Left renal cortex interstitium (tissue), 4 donors: ENCODE results near the gene TDRD3. TPM values are rescaled to one million over a fixed set of nuclear protein-coding genes. Genes with fewer than 3 reads are reported as not detected.
"Not testable (repeated sequence)": the region's sequence is repeated elsewhere in the genome, so short reads cannot be mapped to it uniquely, and the experiment has no call there.

Experiments used
- DNase-seq, 4 donors: peaks; one replicate each; pipeline ENCODE4 v3.0.0-alpha.2; 2013; ENCODE audit warnings: low read depth in 4 of 4, low spot score in 2 of 4, missing footprints in 1 of 4
- polyA plus RNA-seq, 4 donors: library from polyadenylated mRNA; unstranded; fragments of 120-200 nt; gene quantifications; one replicate each; pipeline ENCODE4 v1.2.1, GENCODE V29; 2013; ENCODE audit not compliant: insufficient read length in 4 of 4

Gene TDRD3
- polyA plus RNA-seq, 4 donors: 33.4 to 39.1 (median 35.7) TPM

- DNase-seq: peak in 2 of 4 donors; percentile 45 to 75
Measured at GRCh38 chr13:60398379-60398891, 1.4 kb downstream of the TDRD3 start.

GRCh38 chr13:60398907-60399589 lies 2.0 kb downstream of the TDRD3 start:
- peak in 1 of 4 donors; percentile 21 for DNase-seq

- DNase-seq: no peak
Measured at GRCh38 chr13:60402022-60402421, 5.0 kb downstream of the TDRD3 start.

GRCh38 chr13:60407095-60407494 lies 10.1 kb downstream of the TDRD3 start:
- DNase-seq: no peak

GRCh38 chr13:60407852-60408251 lies 10.8 kb downstream of the TDRD3 start:
- DNase-seq: not testable (repeated sequence)

GRCh38 chr13:60409574-60410292 lies 12.7 kb downstream of the TDRD3 start:
- DNase-seq: not testable (repeated sequence)

- DNase-seq: no peak
Measured at GRCh38 chr13:60410299-60410698, 13.3 kb downstream of the TDRD3 start.

- no peak for DNase-seq
Measured at GRCh38 chr13:60411464-60411863, 14.4 kb downstream of the TDRD3 start.

GRCh38 chr13:60411983-60412382 lies 15.0 kb downstream of the TDRD3 start:
- no peak for DNase-seq

- no peak for DNase-seq
Measured at GRCh38 chr13:60412909-60413616, 16.0 kb downstream of the TDRD3 start.

GRCh38 chr13:60414177-60414576 lies 17.2 kb downstream of the TDRD3 start:
- no peak for DNase-seq

- no peak for DNase-seq
Measured at GRCh38 chr13:60417734-60418133, 20.7 kb downstream of the TDRD3 start.

- no peak for DNase-seq
Measured at GRCh38 chr13:60418954-60419353, 21.9 kb downstream of the TDRD3 start.

- DNase-seq: no peak
Measured at GRCh38 chr13:60425332-60425731, 28.3 kb downstream of the TDRD3 start.

- no peak for DNase-seq
Measured at GRCh38 chr13:60426075-60426474, 29.1 kb downstream of the TDRD3 start.

GRCh38 chr13:60427285-60427684 lies 30.3 kb downstream of the TDRD3 start:
- no peak for DNase-seq

GRCh38 chr13:60431108-60431700 lies 34.2 kb downstream of the TDRD3 start:
- peak; percentile 25 to 58 (median 36) for DNase-seq

- DNase-seq: no peak
Measured at GRCh38 chr13:60433505-60433904, 36.5 kb downstream of the TDRD3 start.

GRCh38 chr13:60435762-60436374 lies 38.8 kb downstream of the TDRD3 start:
- DNase-seq: no peak

- no peak for DNase-seq
Measured at GRCh38 chr13:60439201-60439600, 42.2 kb downstream of the TDRD3 start.
